Left cardiac atrium (tissue), 4 donors: ENCODE data around the gene PDZD11. TPM values are rescaled to one million over a fixed set of nuclear protein-coding genes. Genes with fewer than 3 reads are reported as not detected.
"Not testable (repeated sequence)": the region's sequence is repeated elsewhere in the genome, so short reads cannot be mapped to it uniquely, and the experiment has no call there.

ENCODE experiments used
- ATAC-seq, 2 donors: fragments of 200-7000 bp; cut with Tn5 transposase; one replicate each; pipeline ENCODE4 v1.9.1; 2020; ENCODE audit warnings: mild to moderate bottlenecking in 2 of 2, moderate library complexity in 2 of 2
- DNase-seq: peaks from one replicate; pipeline ENCODE4 v3.0.0-alpha.2; 2020
- intact Hi-C, 2 donors: fragments of 100-400 bp; cut with DNase I; formaldehyde crosslinking; loops; one replicate each; pipeline versions ENCODE4 v1.14.1 to v1.15.1; 2022 to 2023
- total RNA-seq, 2 donors: library from RNA; stranded (reverse); fragmentation: NEBNext Ultra II Directional; extraction: Animal tissue kit (Norgen Biotek cat#: 25700); gene quantifications; one replicate each; pipeline ENCODE4 v1.2.1, GENCODE V29; 2021
- donor health status: DM: no; HTN: yes; CAD: no.
- donor health status: DM: no; HTN: yes; CAD: no; lungs with severe emphysema.
- donor health status: DM: yes; HTN: yes; CAD: no.
- donor health status: Dilated cardiomyopathy.

PDZD11 gene
- total RNA-seq, 2 donors from 2014 or later, result 33.7 to 37.1 TPM

- intact Hi-C loops, result loop anchor here (10.0 kb wide), 1 partner anchor 68 kb away; no protein-coding TSS in a partner anchor
- peak; percentile 27 for DNase-seq
- peak; percentile 59 to 80 for ATAC-seq
Measured at GRCh38 chrX:70262952-70263567, 26.7 kb downstream of the PDZD11 start.

- intact Hi-C loops, result loop anchor here (10.0 kb wide), 1 partner anchor 65 kb away; no protein-coding TSS in a partner anchor
- no peak for ATAC-seq
- DNase-seq, result no peak
Measured at GRCh38 chrX:70260104-70260503, 29.6 kb downstream of the PDZD11 start, which contains the start of gene P2RY4. Gene P2RY4 (minus strand): TSS chrX:70260204. CDS start chrX:70259624, 580 bp downstream.

GRCh38 chrX:70257423-70258288 lies 32.1 kb downstream of the PDZD11 start:
- DNase-seq (no peak), ATAC-seq (no peak)
- intact Hi-C loops, result no loop called here

GRCh38 chrX:70255452-70255851 lies 34.3 kb downstream of the PDZD11 start:
- DNase-seq, result no peak
- intact Hi-C loops, result no loop called here

GRCh38 chrX:70254909-70255308 lies 34.8 kb downstream of the PDZD11 start:
- ATAC-seq, result no peak
- DNase-seq, result no peak
- intact Hi-C loops, result no loop called here

More at GRCh38 chrX:70255452-70255851, 34.3 kb downstream of the PDZD11 start:
- peak; percentile 33 to 63 for ATAC-seq

- no peak for ATAC-seq
- intact Hi-C loops, result no loop called here
- no peak for DNase-seq
Measured at GRCh38 chrX:70254063-70254400, 35.7 kb downstream of the PDZD11 start.

- intact Hi-C loops, result no loop called here
- no peak for DNase-seq
- no peak for ATAC-seq
Measured at GRCh38 chrX:70253377-70254062, 36.2 kb downstream of the PDZD11 start.

GRCh38 chrX:70252491-70252890 lies 37.2 kb downstream of the PDZD11 start:
- DNase-seq (no peak), ATAC-seq (no peak)
- intact Hi-C loops, result no loop called here

- ATAC-seq, result no peak
- intact Hi-C loops, result no loop called here
- DNase-seq, result no peak
Measured at GRCh38 chrX:70247252-70247651, 42.5 kb downstream of the PDZD11 start.

- ATAC-seq (peak in 1 of 2 donors; percentile 75), DNase-seq (no peak)
- intact Hi-C loops, result no loop called here
Measured at GRCh38 chrX:70244881-70245280, 44.8 kb downstream of the PDZD11 start.

GRCh38 chrX:70243601-70244000 lies 46.1 kb downstream of the PDZD11 start:
- intact Hi-C loops, ATAC-seq, DNase-seq: not testable (repeated sequence)

GRCh38 chrX:70241501-70241900 lies 48.2 kb downstream of the PDZD11 start:
- intact Hi-C loops, result no loop called here
- no peak for ATAC-seq
- DNase-seq, result no peak

GRCh38 chrX:70240751-70241150 lies 49.0 kb downstream of the PDZD11 start:
- no peak for DNase-seq
- ATAC-seq, result no peak
- intact Hi-C loops, result no loop called here

Other genes starting within 250 kb of the PDZD11 start
- gene AWAT2, start 240.0 kb downstream of the PDZD11 start, total RNA-seq, result not detected
- gene OTUD6A, start 227.5 kb downstream of the PDZD11 start, total RNA-seq, result not detected
- 10 to 100 TPM; 39.8 to 41.6 TPM for gene IGBP1, start 156.5 kb downstream of the PDZD11 start, total RNA-seq
- gene DGAT2L6, start 112.4 kb downstream of the PDZD11 start, total RNA-seq, result not detected
- gene AWAT1, start 55.3 kb downstream of the PDZD11 start, total RNA-seq, result not detected
- under 1 TPM in 1 of 2 donors, not detected in 1; 0.16 TPM for gene P2RY4, start 29.7 kb downstream of the PDZD11 start, total RNA-seq
- gene ARR3, start 21.6 kb downstream of the PDZD11 start, total RNA-seq, result not detected
- gene RAB41, start 7.8 kb downstream of the PDZD11 start, total RNA-seq, result not detected
- under 1 TPM; 0.29 to 0.68 TPM for gene KIF4A, start 177 bp upstream of the PDZD11 start, total RNA-seq
- gene GDPD2, start 133.4 kb upstream of the PDZD11 start, total RNA-seq, result not detected
- gene DLG3, start 154.9 kb upstream of the PDZD11 start, total RNA-seq, result 10 to 100 TPM; 14.8 to 15.0 TPM